Measurements from ENCODE around the gene MOV10L1.

Gene MOV10L1

DNA sequence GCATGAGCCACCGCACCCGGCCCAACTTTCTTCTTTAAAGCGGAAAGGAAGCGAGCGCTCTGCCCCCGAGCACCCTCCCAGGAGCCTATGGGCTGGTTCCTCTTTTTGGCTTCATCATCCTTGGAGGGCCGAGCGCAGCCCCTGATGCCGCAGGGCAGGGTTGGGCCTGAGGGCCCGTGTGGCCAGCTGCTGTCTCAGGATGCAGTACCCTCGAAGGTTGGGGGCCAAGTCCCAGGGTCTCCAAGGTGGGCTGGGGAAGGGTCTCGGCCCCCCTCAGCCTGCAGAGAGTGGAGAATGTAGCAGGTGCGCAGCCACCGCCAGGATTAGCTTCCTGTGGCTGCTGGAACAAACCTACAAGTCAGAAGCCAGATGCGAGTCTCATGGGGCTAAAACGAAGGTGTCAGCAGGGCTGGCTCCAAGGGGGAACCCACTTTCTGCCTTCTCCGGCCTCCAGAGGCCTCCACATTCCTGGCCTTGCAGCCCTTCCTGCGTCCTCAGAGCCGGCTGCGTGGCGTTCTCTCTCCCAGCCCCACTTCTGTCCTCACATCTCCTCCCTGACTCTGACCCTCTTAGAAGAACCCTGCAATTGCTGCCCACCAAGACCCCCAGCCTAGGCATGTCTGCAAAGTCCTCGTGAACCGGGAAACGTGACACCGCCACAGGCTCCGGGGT, 83.6 kb downstream of the MOV10L1 start:
- no peak for DNase-seq

DNA sequence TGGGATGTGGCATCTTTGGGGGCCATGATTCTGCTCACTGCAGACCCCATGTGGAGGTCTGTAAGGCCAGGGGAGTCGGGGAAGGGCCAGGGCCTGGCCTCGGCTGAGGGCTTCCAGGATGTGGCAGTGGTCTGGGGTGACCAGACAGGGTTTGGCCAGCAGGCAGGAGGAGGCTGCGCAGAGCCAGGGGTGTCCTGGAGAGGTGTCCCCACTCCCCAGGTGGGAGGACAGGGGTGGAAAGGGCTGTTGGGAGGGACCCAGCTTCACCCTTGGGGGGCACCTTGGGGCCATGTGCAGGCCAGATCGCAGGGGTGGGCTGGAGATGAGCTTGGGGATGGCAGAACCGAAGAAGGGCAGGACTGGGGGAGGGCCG, 84.2 kb downstream of the MOV10L1 start:
- no peak for DNase-seq

DNA sequence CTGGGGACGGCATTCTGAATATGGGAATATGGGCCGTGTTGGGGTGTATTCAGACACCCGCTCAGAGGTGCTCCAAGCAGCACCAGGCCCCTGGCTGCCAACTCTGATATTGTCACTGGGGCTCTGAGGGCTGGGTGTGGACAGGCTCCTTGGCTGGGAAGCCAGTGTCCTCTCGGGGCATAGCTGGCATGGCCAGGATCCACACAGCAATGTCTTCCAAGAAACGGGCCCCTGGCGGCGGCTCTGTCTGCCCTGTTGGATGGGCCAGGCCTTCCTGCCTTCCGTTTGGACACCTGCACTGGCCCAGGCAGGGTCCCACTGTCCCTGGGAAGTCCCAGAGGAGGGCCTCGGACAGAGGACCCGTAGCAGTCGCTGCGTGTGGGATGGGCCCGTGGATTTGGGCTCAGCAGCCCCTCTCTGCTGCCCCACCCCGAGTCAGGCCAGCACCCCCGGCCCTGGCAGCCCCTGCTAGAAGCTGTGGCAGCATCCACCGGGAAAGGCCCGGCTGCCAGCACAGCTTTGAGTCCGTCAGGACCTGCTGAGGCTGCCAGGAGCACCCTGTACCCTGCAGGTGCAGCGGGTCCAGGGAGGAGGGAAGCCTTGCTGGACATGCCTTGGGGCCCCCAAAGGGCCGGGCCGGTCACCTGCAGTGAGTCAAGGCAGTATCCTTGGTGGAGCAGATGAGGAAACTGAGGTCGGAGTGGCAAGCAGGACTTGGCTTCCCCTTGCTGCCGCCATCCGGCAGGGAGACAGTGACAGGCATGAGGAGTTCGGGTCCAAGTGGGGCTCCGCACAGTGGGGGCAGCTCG, 84.8 kb downstream of the MOV10L1 start:
- DNase-seq = peak in 1 of 56 donors; percentile 10

DNA sequence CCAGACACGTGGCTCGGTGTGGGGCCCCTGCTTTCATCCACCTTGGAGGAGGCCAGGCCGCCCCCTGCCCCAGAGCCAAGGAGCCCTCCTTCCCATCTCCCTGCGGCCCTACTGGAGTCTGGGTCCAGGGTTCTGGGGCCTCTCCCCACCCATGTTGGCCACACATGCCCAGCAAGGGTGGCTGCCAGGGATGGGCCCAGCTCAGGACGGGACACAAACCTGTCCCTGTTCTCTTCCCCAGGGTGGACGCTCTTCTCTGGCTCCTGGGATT, 85.3 kb downstream of the MOV10L1 start:
- no peak for DNase-seq

DNA sequence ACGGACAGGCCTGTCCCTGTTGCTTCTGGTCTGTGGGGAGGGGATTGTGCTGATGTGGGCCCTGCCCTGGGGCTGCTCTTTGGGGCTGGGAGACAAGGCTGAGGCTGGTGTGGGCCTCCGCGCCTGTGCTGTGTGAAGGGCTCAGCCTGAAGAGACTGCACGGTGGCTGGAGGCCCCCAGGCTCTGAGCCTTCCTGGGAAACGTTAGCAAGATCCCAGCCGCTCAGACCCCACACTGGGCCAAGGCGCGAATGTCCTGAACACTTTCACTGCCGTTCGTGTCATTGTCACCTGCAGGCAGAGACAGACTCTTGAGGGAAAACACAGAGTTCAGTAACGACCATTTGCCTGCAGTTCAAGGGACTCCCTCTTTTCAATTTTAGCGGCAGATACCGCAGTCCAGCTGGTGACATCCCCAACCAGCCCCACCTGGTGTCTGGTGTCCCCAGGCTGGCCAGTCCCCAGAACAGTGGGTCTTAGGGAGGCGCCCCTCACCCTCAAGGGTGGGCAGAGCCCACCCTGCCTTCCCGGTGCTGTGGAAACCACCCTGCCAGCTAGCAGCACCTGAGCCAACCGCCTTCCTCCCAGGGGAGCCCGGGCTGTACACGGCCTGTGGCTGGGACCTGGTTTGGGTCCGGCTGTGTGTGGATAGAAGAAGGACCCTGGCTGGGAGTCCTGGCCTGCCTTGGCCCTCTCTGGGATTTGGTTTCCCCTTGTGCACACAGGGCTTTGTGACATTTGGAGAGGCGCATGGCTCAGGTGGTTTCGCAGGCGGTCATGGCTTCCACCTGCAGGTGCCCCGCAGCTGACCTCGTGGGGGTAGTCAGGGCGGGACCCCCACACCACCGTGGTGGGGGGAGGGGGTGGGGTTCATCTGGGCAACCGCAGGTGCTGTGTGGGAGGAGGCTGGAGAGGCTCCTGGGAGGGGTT, 86.4 kb downstream of the MOV10L1 start:
- DNase-seq = no peak

DNA sequence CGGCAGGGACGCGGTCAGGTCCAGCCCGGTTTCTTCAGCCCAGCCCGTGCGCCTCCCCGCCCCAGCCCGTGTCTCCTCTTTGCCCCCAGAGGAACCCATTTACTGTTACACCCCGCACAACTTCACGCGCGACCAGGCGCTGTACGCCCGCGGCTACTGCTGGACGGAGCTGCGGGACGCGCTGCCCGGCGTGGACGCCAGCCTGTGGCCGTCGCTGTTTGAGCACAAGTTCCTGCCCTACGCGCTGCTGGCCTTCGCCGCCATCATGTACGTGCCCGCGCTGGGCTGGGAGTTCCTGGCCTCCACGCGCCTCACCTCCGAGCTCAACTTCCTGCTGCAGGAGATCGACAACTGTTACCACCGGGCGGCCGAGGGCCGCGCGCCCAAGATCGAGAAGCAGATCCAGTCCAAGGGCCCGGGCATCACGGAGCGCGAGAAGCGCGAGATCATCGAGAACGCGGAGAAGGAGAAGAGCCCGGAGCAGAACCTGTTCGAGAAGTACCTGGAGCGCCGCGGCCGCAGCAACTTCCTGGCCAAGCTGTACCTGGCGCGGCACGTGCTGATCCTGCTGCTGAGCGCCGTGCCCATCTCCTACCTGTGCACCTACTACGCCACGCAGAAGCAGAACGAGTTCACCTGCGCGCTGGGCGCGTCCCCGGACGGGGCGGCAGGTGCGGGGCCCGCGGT, 87.2 kb downstream of the MOV10L1 start:
- DNase-seq = no peak

DNA sequence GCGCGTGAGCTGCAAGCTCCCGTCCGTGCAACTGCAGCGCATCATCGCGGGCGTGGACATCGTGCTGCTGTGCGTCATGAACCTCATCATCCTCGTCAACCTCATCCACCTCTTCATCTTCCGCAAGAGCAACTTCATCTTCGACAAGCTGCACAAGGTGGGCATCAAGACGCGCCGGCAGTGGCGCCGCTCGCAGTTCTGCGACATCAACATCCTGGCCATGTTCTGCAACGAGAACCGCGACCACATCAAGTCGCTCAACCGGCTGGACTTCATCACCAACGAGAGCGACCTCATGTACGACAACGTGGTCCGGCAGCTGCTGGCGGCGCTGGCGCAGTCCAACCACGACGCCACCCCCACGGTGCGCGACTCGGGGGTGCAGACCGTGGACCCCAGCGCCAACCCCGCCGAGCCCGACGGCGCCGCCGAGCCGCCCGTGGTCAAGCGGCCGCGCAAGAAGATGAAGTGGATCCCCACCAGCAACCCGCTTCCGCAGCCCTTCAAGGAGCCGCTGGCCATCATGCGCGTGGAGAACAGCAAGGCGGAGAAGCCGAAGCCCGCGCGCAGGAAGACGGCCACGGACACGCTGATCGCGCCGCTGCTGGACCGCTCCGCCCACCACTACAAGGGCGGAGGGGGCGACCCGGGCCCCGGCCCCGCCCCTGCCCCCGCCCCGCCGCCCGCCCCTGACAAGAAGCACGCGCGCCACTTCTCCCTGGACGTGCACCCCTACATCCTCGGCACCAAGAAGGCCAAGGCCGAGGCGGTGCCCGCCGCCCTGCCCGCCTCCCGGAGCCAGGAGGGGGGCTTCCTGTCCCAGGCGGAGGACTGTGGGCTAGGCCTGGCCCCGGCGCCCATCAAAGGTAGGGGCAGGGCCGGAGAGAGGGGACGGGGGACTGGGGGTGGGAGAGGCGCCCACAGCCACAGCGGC, 88.0 kb downstream of the MOV10L1 start:
- no peak for DNase-seq

DNA sequence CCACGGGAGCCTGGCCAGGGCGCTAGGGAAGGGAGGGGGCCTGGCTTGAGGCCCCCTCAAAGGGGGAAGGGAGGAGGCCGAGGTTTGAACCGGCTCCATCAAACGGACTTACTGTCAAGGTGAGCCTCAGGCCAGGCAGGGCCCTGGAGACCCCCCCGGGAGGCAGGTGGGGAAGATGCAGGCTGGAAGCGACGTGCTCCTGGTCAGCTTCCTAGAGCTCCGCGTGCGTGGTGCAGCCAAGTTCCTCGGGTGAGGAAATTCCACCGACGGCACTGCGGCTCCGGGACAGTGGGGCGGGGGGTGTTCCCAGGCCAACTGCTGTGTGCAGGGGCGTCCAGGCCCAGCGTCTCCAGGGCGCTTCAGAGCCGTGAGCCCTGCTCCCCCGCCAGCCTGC, 88.7 kb downstream of the MOV10L1 start:
- no peak for DNase-seq

DNA sequence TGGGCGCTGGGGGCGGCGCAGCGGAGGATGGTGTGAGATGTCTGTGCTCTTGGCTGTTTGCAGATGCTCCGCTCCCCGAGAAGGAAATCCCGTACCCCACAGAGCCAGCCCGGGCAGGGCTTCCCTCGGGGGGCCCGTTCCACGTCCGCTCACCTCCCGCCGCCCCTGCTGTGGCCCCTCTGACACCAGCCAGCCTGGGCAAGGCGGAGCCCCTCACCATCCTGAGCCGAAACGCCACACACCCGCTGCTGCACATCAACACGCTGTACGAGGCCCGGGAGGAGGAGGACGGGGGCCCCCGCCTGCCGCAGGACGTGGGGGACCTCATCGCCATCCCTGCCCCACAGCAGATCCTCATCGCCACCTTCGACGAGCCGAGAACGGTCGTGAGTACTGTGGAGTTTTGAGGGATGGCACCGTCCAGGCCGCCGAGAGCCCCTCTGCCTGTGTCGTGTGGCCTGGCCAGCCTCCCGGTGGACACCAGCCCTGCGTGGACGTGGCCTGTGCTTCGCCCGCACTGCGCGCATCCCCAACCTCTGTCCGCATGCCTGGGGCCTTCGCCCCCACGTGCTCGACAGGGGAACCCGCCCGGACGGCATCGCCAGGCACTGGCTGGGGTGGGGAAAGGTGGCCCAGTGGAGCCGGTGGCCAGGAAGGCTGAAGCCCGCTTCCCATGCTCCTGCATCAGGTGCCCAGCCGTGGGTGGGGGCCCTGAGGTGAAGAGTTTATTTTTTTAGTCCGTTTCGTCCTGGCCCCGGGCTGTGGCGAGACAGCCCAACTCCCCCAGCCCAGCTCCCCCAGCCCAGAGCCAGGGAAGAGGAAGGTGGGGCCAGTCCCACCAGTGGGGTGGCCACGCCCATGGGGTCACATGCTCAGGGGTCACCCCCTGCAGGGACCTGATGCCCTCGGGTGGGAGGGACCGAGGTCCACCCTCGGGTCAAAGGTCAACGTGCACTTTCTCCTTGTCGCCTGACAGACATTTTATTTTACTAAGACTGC, 89.4 kb downstream of the MOV10L1 start:
- no peak for DNase-seq

DNA sequence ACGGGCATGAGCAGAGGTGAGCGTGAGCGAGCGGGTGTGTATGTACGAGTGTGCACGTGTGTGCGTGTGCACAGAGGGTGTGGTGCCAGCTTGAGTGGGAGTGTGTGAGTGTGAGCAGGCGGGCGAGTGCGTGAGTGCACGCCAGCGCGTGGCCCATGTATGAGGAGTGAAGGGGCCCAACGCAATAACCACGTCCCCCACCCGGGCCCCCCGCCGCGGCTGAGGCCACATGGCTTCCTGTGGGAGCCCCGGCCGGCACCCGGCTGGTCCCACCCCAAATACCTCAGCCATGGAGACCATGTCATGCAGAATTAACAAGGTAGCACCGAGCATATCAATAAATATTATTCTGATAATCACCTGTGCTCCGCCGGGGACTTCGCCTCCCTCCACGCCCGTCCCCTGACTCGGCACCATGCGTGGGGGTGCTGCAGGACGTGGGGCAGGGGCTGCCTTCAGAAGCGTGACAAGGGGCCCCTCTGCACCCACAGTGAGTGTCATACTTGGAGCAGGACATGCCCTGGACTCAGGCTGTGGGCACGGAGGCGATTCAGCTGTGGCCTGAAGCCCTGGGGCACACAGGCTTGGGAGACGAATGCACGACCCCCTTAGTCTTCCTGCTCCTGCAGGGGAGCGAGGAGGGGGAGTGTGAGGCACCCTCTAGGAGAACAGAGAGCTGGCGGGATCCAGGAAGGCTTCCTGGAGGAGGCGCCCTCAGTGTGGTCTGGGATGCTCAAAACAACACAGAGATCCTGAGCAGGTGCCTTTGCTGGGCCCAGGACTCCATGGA, 90.3 kb downstream of the MOV10L1 start:
- DNase-seq = no peak

DNA sequence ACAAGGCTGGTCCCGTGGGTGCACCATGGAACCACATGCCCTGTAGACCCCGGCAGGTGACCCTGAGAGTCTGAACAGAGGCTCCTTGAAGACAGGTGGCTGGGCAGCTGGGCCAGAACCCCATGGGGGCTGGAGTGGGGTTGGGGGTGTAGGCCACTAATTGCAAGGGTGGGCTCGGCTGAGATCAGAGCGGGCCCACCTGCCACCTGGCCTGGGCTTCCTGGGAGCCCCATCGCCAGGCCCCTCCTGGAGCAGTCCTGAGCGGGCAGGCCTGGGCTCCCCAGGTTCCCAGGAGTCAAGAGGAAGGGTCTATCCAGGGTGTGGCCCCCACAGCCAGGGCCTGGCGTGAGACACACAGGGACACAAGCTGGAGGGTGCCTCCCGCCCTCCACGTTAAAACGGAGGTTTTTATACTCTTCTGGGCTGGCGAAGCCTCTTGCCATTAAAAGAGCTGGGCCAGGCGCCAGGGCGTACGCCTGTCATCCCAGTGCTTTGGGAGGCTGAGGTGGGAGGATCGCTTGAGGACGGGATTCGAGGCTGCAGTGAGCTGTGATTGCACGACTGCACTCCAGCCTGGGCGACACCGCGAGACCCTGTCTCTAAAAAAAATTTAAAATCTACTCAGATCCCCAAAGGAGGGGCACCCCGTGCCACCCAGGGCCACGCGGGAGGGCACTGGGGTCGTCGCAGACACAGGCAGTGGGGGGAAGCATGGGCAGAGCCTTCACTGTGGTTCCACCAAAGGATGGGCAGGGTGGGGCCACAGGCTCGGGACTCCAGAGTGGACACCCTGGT, 91.1 kb downstream of the MOV10L1 start:
- DNase-seq = no peak

DNA sequence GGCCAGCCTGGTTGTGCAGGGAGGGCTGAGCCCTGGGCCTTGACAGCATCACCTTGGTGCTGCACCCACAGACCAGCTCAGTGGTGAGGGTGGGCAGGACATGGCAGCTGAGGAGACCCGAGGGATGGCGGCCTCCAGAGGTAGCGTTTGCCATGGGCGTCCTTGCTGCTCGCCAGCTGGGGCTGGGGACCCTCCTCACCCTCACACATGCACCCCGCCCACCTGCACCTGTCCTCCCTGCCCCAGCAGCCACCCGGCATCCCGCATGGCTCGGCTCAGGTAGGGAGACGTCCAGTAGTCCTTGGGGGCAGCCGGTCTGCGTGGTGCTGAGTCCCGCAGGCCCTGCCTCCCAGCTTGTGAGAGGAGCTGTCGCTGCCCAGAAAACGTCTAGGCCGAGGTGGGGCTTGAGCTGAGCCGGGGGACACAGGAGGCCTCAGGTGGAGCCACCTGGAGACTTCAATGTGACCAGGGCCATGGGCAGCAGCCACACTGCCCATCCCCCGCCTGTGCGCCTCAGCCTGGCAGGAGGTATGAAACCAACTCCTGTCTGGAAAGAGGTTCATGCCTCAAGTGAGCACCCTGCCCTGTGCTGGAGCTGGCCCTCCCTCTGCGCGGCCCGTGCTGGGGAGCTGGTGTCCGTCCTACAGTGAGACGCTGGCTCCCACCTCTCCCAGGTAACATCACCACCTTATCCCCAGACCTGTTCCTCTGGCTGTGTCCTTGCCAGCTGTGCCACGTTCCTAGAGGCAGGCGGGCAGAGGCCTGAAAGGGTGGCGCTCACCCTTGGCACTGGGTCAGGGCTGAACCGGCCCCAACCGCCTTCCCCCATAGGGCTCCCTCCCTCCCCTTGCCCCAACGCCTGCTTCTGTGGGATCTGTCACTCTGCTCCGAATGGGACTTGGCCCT, 92.6 kb downstream of the MOV10L1 start:
- DNase-seq = peak in 1 of 56 donors; percentile 12

DNA sequence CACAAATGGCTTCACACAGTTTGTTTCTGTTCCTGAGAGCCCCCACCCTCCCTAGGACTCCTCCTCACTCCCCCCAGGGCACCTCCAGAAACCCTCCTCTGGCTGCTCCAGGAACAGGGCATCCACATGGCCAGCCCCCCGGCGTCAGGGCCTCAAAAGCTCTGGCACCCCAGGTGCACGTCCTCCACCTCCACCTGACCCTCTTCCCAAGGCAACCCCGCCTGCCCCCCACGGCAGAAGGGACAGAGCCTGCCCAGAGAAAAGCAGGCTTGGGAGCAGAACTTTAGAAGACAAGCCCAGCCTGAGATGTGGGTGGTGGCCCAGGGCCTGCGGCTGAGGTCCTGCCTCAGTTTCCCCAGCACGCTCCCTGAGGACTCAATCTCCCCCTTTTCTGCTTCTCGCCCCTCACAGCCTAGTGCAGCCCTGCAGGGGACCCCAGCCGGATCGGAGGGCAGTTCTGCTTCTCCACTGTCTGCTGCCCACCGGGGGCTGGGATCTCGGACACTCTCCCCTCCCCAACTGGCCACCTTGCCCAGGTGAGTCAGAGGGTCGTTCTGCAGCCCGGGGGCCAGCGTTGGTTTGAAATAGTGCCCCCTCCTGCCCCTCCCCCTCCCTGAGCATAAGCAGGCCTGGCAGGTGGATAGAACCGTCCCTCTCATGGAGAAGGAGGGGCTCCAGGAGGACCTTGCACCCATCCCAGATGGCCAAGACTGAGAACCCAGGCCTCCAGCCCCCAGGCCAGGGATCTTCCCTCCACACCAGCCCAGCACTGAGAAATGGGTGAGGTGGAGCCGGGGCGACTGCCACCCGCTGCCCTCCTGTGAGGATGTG, 93.5 kb downstream of the MOV10L1 start:
- no peak for DNase-seq

DNA sequence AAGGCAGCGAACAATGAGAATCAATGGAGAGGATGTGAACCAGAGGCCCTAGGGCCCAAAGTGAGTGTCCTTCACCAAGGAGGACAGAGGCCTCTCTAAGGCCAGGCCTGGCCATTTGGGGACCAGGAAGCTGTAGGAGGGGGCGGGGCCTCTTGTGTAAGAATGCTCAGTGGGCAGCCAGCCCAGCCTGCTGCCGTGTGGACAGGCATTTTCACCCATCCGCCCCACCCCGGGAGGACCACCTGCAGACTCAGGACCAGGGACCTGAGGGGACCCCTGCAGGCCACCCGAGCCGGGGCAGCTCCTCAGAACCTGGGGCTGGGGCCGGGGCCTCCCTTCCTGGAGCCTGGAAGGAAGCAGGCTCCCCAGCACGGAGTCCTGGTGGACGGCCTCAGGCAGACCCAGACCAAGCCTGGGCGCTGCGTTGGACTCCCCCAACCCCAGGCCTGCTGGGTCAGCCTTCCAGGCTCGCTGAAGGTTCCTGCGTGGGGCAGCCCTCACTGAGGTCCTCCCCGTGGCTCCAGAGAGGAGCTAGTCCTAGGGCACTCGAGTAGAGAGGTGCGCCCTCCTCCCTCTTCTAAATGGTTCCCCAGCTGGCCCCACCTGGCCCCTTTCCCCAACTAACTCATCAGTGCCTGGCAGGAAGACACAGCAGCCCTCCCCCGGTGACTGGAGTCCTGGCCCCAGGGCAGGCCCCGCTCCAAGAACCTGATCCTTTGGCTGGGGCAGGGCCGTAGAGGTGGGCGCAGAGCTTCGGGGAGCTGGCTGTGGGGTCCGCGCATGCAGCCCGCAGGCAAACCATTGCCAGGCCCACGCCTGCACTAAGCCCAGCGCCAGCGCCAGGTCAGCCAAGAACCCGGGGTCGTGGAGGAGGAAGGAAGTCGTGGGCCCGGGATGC, 94.4 kb downstream of the MOV10L1 start:
- peak in 4 of 56 donors; percentile 29 to 62 (median 44) for DNase-seq

Data from nucleus accumbens (tissue), 56 donors.